Activated B cell treated with CpG ODN at 0.5 μM for 24 hours (primary cell): ENCODE results near the gene PRLR. TPM values are rescaled to one million over a fixed set of nuclear protein-coding genes. Genes with fewer than 3 reads are reported as not detected.

Source experiments
- ATAC-seq: fragments of 200-7000 bp; cut with Tn5 transposase; one replicate; pipeline ENCODE4 v1.10.0; 2021; ENCODE audit warnings: low read depth, mild to moderate bottlenecking, moderate library complexity
- CTCF ChIA-PET: fragments of 350-600 bp; sonication (Branson Sonifier 250); formaldehyde crosslinking; loops from one replicate; lab custom pipeline; 2021; ENCODE audit warnings: antibody characterized with exemption; lab: Charles Lee
- POLR2A ChIA-PET: fragments of 350-600 bp; sonication (Branson Sonifier 250); formaldehyde crosslinking; loops from one replicate; lab custom pipeline; 2021; ENCODE audit warnings: antibody characterized with exemption; lab: Charles Lee
- DNase-seq: peaks from one replicate; pipeline ENCODE4 v3.0.0; 2022
- H3K27ac Mint-ChIP-seq: one replicate; pipeline ENCODE4 v1.8.0; 2020; ENCODE audit warnings: mixed read lengths
- H3K27me3 Mint-ChIP-seq: one replicate; pipeline ENCODE4 v1.8.0; 2021; ENCODE audit warnings: mixed read lengths
- H3K36me3 Mint-ChIP-seq: one replicate; pipeline ENCODE4 v1.8.0; 2021; ENCODE audit warnings: low read depth, mixed read lengths
- H3K4me1 Mint-ChIP-seq: one replicate; pipeline ENCODE4 v1.8.0; 2021; ENCODE audit warnings: mixed read lengths
- H3K4me3 Mint-ChIP-seq: one replicate; pipeline ENCODE4 v1.8.0; 2020; ENCODE audit warnings: mild to moderate bottlenecking, mixed read lengths
- H3K9me3 Mint-ChIP-seq: one replicate; pipeline ENCODE4 v1.8.0; 2020; ENCODE audit warnings: mixed read lengths
- CTCF ChIP-seq: fragments of 200-600 bp; IDR thresholded peaks from one replicate; pipeline ENCODE4 v1.8.0; 2022; ENCODE audit warnings: antibody characterized with exemption, mild to moderate bottlenecking
- intact Hi-C: fragments of 100-400 bp; cut with micrococcal nuclease; formaldehyde crosslinking; loops from one replicate; pipeline ENCODE4 v1.15.1; 2024
- total RNA-seq: library from RNA; stranded (reverse); gene quantifications from 2 replicates; pipeline ENCODE4 v1.2.3, GENCODE V29; 2022

PRLR gene
- total RNA-seq, 1 donor from 2014 or later = 3.7 TPM

- Mint-ChIP-seq H3K4me1 (no peaks in the 10 kb centered on the region), H3K4me3 (no peak overlapping the region), H3K27me3 (peaks cover 8% of the 10 kb centered on the region), H3K9me3 (no peaks in the 10 kb centered on the region), H3K27ac (no peak overlapping the region), H3K36me3 (no peaks in the 10 kb centered on the region)
- DNase-seq (no peak), ATAC-seq (no peak)
- ChIA-PET CTCF (no interaction called here), POLR2A (no interaction called here)
- intact Hi-C loops = loop anchor here (5.0 kb wide), 1 partner anchor 52 kb away; no protein-coding TSS in a partner anchor
- TF ChIP-seq CTCF = no peak
Observed at GRCh38 chr5:35145012-35145411, 85.3 kb downstream of the PRLR start.

- ATAC-seq (no peak), DNase-seq (no peak)
- ChIA-PET POLR2A (no interaction called here), CTCF (no interaction called here)
- H3K27ac Mint-ChIP-seq = no peak overlapping the region
- H3K4me3 Mint-ChIP-seq = no peak overlapping the region
- no peaks in the 10 kb centered on the region for H3K9me3 Mint-ChIP-seq
- H3K4me1 Mint-ChIP-seq = no peaks in the 10 kb centered on the region
- no peak for TF ChIP-seq CTCF
- intact Hi-C loops = no loop called here
- peaks cover 8% of the 10 kb centered on the region for H3K27me3 Mint-ChIP-seq
- H3K36me3 Mint-ChIP-seq = no peaks in the 10 kb centered on the region
Observed at GRCh38 chr5:35143841-35144240, 86.4 kb downstream of the PRLR start.

- no peak for DNase-seq
- no peaks in the 10 kb centered on the region for H3K9me3 Mint-ChIP-seq
- intact Hi-C loops = no loop called here
- no peak overlapping the region for H3K27ac Mint-ChIP-seq
- H3K36me3 Mint-ChIP-seq = no peaks in the 10 kb centered on the region
- POLR2A ChIA-PET = no interaction called here
- no peak for TF ChIP-seq CTCF
- H3K4me3 Mint-ChIP-seq = no peak overlapping the region
- CTCF ChIA-PET = no interaction called here
- H3K4me1 Mint-ChIP-seq = no peaks in the 10 kb centered on the region
- H3K27me3 Mint-ChIP-seq = peaks cover 10% of the 10 kb centered on the region
- ATAC-seq = no peak
Observed at GRCh38 chr5:35141739-35142138, 88.5 kb downstream of the PRLR start.

GRCh38 chr5:35138232-35138631 lies 92.1 kb downstream of the PRLR start:
- CTCF ChIA-PET = no interaction called here
- POLR2A ChIA-PET = no interaction called here
- Mint-ChIP-seq H3K4me1 (no peaks in the 10 kb centered on the region), H3K9me3 (no peaks in the 10 kb centered on the region), H3K4me3 (no peak overlapping the region), H3K27ac (no peak overlapping the region), H3K27me3 (peaks cover 3% of the 10 kb centered on the region), H3K36me3 (no peaks in the 10 kb centered on the region)
- no peak for DNase-seq
- intact Hi-C loops = no loop called here
- no peak for TF ChIP-seq CTCF
- no peak for ATAC-seq

- Mint-ChIP-seq H3K4me1 (no peaks in the 10 kb centered on the region), H3K36me3 (no peaks in the 10 kb centered on the region), H3K4me3 (no peak overlapping the region), H3K27me3 (peaks cover 3% of the 10 kb centered on the region), H3K9me3 (no peaks in the 10 kb centered on the region), H3K27ac (no peak overlapping the region)
- TF ChIP-seq CTCF = no peak
- intact Hi-C loops = no loop called here
- POLR2A ChIA-PET = no interaction called here
- ATAC-seq (no peak), DNase-seq (no peak)
- CTCF ChIA-PET = no interaction called here
Observed at GRCh38 chr5:35136386-35136785, 93.9 kb downstream of the PRLR start.
